ENCODE results near the gene MYL12A. TPM values are rescaled to one million over a fixed set of nuclear protein-coding genes. Genes with fewer than 3 reads are reported as not detected.

The MYL12A gene
- total RNA-seq, 1 experiment from 2014 or later: 284 TPM

DNA sequence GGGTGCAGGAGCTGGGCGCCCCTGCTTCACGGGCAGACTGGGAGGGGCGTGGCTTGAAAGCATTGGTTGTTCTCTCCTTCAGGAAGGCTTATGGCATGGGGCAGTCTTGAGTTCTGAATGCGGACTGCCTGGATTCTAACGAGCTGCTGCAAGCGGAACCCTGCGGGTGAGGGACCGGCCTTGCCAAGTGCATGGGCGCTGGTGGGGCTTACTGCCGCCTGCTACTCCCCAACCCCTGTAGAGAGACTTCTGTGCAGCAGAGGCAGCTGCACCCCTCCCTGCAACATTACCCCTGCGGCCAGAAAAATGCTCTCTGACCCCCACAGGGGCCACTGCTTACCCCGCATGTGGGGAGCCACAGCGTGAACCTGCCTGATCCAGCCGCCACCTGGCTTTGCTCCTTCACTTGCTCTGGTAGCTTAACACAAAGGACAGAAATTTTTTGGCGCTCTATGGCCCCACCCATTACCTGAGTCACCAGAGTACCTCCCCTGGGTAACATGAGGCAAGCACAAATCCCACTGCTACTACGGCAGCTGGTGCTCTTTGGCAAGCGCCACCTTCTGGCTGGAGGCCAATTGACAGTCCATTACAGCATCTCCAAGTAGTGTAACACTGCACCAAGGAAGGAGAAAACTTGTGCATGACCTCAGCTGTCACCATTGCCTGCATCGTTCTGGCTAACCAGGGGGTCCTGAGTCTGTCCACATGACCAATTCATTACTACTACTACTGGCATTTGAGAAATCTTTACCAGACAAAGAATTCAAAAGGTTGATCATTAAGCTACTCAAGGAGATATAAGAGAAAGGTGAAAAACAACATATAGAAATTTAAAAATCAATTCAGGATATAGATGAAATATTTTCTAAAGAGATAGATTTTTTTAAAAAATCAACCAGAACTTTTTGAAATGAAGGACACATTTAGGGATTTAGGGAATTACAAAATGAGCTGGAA, 49.7 kb downstream of the MYL12A start:
- H2BK20ac ChIP-seq (ENCODE audit: low read depth, low read length, poor library complexity, severe bottlenecking): no peak overlapping the region
- H3K27me3 ChIP-seq (ENCODE audit: insufficient read depth, low read length): no peaks in the 10 kb centered on the region
- peak overlapping the region; percentile 86 for H3K18ac ChIP-seq (ENCODE audit: insufficient read length, low read depth, low read length)
- no peaks in the 10 kb centered on the region for H4K20me1 ChIP-seq (ENCODE audit: control insufficient read depth, insufficient read depth, insufficient read length)
- H3K36me3 Mint-ChIP-seq (ENCODE audit: insufficient read depth in 1 of 3, low read depth in 3 of 3): peaks cover 15 to 39% (median 23%) of the 10 kb centered on the region in 3 experiments
- H4K8ac ChIP-seq (replicated peaks; ENCODE audit: insufficient read length, low read depth, low read length): peak overlapping the region; percentile 3
- H3K14ac ChIP-seq (ENCODE audit: insufficient read depth, low read length): peak overlapping the region; percentile 93
- peak overlapping the region; percentile 96 for H3K4me3 Mint-ChIP-seq
- no peaks in the 10 kb centered on the region for H3K79me1 ChIP-seq (ENCODE audit: insufficient read depth, low read depth, low read length, poor library complexity, severe bottlenecking)
- peaks cover 5% of the 10 kb centered on the region for H3K23me2 ChIP-seq (ENCODE audit: insufficient read length, low read depth, low read length, poor library complexity, severe bottlenecking)
- WGBS (ENCODE audit: extremely low coverage, insufficient read length, low lambda C conversion rate): no CpG with 5 or more reads among the region's 18 CpGs
- H2BK120ac ChIP-seq (ENCODE audit: low read depth, low read length, poor library complexity, severe bottlenecking): no peak overlapping the region
- no peak overlapping the region; the same call in 1 of the 2 replicates for H3K4ac ChIP-seq (ENCODE audit: low read depth, low read length)
- H3K9me3 Mint-ChIP-seq: peaks cover 11 to 29% of the 10 kb centered on the region in 2 experiments
- no peak overlapping the region for H3K23ac ChIP-seq (ENCODE audit: insufficient read length, low read depth, low read length)
- H2AK5ac ChIP-seq (ENCODE audit: insufficient read length, low read length): no peak overlapping the region
- H3K27me3 Mint-ChIP-seq (ENCODE audit: low read depth): no peaks in the 10 kb centered on the region; the same call in 1 of the 2 replicates
- H4K91ac ChIP-seq (ENCODE audit: insufficient read length, low read depth, low read length): no peak overlapping the region
- H3K4me1 Mint-ChIP-seq: peaks cover 4 to 15% of the 10 kb centered on the region in 2 experiments
- H2BK5ac ChIP-seq (ENCODE audit: insufficient read length, low read length): no peak overlapping the region
- peak; percentile 97 for DNase-seq
- TF ChIP-seq, protein P1, sequence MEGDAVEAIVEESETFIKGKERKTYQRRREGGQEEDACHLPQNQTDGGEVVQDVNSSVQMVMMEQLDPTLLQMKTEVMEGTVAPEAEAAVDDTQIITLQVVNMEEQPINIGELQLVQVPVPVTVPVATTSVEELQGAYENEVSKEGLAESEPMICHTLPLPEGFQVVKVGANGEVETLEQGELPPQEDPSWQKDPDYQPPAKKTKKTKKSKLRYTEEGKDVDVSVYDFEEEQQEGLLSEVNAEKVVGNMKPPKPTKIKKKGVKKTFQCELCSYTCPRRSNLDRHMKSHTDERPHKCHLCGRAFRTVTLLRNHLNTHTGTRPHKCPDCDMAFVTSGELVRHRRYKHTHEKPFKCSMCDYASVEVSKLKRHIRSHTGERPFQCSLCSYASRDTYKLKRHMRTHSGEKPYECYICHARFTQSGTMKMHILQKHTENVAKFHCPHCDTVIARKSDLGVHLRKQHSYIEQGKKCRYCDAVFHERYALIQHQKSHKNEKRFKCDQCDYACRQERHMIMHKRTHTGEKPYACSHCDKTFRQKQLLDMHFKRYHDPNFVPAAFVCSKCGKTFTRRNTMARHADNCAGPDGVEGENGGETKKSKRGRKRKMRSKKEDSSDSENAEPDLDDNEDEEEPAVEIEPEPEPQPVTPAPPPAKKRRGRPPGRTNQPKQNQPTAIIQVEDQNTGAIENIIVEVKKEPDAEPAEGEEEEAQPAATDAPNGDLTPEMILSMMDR (conservative IDR thresholded peaks at IDR 0.05): peak; percentile 93
- peak overlapping the region; percentile 82 to 99 (median 97) for H3K27ac Mint-ChIP-seq
- H3K4me1 ChIP-seq (ENCODE audit: insufficient read depth, low read length): no peaks in the 10 kb centered on the region
- H3K79me2 ChIP-seq (ENCODE audit: insufficient read depth, low read length): no peaks in the 10 kb centered on the region
- no peak overlapping the region for H2BK15ac ChIP-seq (ENCODE audit: low read depth, low read length)
- H4K5ac ChIP-seq (ENCODE audit: insufficient read length, low read depth, low read length): no peak overlapping the region
- H3K56ac ChIP-seq (ENCODE audit: insufficient read length, low read depth, low read length): peak overlapping the region; percentile 15
- no peak overlapping the region for H2BK12ac ChIP-seq (ENCODE audit: insufficient read length, low read depth, low read length)
- H3K27ac ChIP-seq (ENCODE audit: insufficient read length, low read depth, low read length): peak overlapping the region; percentile 22
- H3K9ac ChIP-seq (ENCODE audit: extremely low read depth, insufficient read length, low read length): peak overlapping the region; percentile 89
- no peaks in the 10 kb centered on the region for H3K9me3 ChIP-seq (ENCODE audit: control insufficient read depth, low read depth, low read length)
- no peak overlapping the region for H3T11ph ChIP-seq (ENCODE audit: low read length)
- no peak overlapping the region for H2AFZ ChIP-seq (ENCODE audit: low read length)
- peak overlapping the region; percentile 88 for H3K4me2 ChIP-seq (ENCODE audit: insufficient read depth, insufficient read length, low read length)
